ENCODE data around the gene CBX8.

The CBX8 gene

DNA sequence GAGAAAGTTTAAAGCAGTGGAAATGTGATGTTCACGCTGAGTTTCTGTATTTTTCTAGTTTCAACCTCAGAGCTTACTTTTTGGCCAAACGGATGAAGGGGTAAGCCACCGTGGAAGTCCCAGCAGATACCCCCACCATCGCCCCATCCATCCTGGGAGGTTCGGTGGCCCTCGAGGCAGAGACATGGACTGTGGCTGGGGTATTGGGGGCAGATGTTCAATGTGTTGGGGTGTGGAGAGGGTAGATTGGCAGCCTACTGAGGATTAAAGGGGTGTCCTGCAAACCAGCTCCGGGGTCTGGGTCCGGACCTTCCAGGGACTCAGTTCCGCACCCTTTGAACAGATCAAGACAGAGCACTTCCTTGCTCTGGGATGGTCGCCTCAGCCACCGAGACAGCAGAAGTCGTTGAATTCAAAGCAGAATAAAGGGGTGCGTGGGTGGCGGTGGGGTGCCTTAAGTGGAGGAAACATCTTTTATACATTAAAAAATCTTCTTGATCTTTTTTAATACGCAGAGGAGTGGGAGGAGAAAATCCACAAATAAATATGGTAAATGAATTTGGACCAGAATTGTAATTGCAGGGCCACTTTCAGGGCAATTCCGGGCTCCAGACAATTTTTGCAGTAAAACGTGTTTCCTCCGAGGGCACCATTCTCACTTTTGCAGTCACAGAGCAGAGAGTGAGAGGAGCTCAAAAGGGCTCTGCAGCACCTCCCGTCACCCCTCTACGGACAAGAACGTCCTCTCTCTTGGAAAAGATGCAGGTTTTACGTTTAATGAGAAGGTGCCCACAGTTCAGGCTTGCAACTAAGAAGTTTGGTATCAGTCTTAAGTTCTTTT is 8.2 kb upstream of the CBX8 start:
- TF ChIP-seq, protein P1, sequence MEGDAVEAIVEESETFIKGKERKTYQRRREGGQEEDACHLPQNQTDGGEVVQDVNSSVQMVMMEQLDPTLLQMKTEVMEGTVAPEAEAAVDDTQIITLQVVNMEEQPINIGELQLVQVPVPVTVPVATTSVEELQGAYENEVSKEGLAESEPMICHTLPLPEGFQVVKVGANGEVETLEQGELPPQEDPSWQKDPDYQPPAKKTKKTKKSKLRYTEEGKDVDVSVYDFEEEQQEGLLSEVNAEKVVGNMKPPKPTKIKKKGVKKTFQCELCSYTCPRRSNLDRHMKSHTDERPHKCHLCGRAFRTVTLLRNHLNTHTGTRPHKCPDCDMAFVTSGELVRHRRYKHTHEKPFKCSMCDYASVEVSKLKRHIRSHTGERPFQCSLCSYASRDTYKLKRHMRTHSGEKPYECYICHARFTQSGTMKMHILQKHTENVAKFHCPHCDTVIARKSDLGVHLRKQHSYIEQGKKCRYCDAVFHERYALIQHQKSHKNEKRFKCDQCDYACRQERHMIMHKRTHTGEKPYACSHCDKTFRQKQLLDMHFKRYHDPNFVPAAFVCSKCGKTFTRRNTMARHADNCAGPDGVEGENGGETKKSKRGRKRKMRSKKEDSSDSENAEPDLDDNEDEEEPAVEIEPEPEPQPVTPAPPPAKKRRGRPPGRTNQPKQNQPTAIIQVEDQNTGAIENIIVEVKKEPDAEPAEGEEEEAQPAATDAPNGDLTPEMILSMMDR (IDR thresholded peaks at IDR 0.05; ENCODE audit: low read depth, low read length) = no peak
- no peak for DNase-seq (ENCODE audit: extremely low read depth, low read depth)

DNA sequence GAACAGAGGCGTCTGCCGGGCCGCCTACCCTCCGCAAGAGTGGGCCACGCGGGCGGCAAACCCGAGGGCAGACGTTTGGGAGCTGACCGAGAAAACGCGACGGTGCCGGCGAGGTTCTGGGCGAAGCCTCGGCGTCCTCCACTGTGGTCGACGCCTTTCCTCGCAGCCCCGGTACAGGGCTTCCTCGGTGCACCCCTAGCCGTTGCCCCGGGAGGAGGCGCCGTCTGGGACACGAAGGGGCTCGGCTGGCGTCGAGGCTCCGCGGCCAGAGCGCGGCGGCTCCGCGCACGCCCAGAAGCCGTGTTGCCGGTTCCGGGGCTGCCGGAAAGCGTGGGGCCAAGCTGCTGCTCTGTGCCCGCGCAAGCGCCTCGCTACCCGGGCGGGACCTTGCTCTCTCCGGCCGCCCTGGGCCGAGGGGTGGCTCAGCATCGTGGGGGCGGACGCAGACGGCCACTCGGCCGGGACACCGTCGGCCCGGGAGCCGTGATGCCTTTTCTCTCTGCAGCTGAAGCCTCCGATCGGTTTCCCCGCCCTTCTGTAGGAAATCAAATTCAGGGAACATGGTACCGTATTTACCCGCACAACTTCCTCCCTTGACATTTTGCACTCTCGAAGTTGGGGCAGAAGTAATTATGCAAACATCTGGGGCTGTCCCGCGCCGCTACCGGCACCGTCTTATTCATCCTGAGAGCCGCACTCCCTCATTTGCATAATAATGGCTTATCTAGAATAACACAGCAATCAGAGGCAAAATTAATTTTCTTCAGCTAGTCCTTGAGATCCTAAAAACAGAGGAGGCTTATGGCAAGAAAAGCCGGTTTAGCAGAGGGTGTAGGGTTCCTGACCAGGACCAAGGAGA is 7.3 kb upstream of the CBX8 start:
- TF ChIP-seq, protein P1 (IDR thresholded peaks at IDR 0.05; ENCODE audit: low read depth, low read length) = no peak
- no peak for DNase-seq (ENCODE audit: extremely low read depth, low read depth)

DNA sequence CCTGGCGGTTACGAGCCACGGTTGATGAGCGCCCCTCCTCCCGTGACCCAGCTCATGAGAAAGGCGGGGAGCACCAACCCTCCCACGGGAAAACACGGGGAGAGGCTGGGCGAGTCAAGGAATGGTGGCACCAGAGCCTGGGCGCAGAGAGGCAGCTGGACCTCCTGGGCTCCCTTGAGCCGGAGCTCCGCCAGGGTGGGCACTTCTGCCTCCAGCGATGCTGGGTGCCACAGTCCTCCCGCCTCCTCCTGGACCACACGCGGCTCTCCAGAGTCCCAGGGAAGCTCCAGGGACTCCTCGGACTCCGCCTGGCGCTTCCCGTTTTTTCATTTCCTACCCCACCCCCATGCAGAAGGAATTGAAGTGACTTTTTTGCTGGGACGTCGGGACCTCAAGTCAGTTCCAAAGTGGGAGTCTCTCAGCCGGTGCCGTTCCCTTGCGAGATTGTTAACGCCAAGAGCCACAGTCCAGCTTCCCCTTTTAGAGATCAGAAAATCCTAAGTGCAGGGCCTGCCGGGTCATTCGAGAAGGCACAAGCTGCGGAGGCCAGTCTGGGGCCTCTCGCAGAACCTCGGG is 6.6 kb upstream of the CBX8 start:
- TF ChIP-seq, protein P1 (IDR thresholded peaks at IDR 0.05; ENCODE audit: low read depth, low read length) = no peak

DNA sequence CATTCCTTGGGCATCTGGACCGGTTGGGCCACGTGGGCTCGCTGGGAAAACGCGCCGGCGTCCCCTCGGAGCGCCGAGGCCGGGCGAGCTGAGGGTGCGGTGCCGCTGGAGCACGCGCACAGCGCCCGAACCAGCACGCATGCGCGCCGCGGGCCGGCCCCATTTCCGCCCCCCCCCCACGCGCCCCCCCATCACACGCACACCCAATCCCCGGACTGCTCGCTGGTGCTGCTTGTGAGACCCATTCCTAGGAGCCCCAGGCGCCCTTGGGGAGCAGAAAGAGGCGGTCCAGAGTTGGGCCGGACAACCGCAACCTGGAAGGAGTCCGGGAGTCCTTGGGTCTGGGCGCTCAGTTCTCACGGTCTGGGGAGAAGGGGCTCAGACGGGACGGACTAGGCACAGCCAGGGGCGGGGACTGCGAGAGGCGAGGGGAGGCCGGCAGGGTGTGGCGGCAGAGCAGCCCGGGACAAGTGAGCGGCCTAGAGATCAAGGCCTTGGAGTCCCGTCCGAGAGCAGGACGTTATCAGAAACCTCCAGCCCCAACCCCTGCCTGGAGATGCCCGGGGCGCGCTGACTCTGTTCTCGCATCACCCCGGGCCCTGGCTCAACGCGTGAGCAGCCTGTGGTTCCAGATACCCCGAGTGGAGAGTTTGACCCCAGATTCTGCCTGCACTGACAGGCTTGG is 6.0 kb upstream of the CBX8 start:
- no peak for DNase-seq (ENCODE audit: extremely low read depth, low read depth)
- TF ChIP-seq, protein P1 (IDR thresholded peaks at IDR 0.05; ENCODE audit: low read depth, low read length) = no peak

More for the DNA sequence above, 6.6 kb upstream of the CBX8 start:
- no peak for DNase-seq (ENCODE audit: extremely low read depth, low read depth)

DNA sequence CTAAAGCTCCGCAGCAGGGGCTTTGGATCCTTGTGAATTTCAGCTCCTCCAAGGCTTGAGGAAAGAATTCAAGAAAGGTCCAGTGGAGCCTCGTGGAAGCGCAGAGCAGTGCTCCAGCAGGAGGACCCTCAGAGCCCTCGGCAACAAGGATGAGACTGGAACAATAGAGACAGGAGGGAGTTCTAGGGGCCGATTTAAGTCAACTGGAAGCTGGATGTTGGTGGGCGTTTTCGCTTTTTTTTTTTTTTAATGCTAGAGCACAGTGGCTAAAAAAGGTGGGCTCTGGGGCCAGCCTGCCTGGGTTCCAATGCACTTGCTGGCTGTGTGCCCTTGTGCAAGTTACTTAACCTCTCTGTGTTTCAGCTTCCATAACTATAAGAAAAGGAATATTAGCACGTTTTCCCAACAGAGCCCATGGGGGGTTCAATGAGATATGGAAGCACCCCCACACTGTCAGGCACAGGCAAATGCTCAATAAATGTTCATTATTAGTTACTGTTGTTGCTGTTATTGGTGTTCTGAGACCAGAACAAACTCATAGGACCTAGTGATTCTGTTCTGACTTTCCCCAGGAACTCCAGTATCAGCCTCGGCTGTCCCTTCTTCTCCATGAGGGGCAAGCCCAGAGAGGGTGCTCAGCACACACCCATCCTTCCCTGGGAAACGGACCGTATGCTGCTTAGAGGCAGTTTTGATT is 5.3 kb upstream of the CBX8 start:
- TF ChIP-seq, protein P1 (IDR thresholded peaks at IDR 0.05; ENCODE audit: low read depth, low read length) = no peak
- no peak for DNase-seq (ENCODE audit: extremely low read depth, low read depth)

DNA sequence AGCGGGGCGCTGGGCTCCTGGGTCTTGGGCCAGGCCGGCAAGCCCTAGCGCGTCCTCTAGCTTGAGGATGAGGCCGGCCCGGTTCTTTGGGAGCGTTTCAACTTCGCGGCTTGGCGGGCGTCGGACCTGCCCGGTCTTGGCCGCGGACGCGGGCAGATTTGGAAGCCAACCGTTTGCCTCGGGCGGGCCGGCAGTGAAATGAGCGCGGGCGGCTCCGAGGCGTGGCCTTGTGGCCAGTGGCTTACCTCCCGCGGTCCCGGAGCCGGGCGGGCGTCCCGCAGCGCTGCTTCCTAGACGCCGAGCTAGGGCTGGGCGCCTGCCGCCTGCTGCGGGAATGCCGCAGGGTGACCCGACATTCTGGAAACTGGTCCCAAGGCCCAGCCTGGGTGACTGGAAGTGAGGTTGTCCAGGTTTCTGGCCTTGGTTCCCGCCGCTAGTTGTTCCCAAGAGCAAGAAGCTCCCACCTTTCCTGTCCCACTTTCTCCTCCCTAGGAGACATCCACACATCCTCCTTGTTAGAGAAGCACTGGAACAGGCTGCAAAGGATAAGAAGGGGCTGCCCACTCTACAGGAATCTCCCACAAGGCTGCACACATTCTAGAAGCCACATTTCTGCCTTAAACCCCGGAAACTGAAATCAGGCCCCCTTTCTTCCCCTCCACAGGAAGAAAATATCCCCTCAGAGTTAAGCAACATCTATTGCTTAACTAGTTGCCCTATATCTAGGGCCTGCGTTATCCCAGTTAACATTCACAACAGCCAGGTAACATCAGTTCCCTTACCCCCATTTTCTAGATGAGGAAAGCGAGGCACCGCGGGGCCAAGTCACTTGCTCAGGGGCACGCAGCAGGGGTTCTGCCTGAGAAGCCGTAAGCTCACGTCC is 4.5 kb upstream of the CBX8 start:
- TF ChIP-seq, protein P1 (IDR thresholded peaks at IDR 0.05; ENCODE audit: low read depth, low read length) = no peak
- DNase-seq (ENCODE audit: extremely low read depth, low read depth) = no peak

Measured in AG09319 (cell line).